ENCODE results near the gene CFHR5. TPM values are rescaled to one million over a fixed set of nuclear protein-coding genes. Genes with fewer than 3 reads are reported as not detected.

The CFHR5 gene
- total and polyA plus RNA-seq, 2 of the 13 experiments (the other 11 are each of a cell fraction or from before 2014, with no cell fraction given): not detected

GRCh38 chr1:197003132-197003531, 25.8 kb downstream of the CFHR5 start (continued):
- TF ChIP-seq, protein P1, sequence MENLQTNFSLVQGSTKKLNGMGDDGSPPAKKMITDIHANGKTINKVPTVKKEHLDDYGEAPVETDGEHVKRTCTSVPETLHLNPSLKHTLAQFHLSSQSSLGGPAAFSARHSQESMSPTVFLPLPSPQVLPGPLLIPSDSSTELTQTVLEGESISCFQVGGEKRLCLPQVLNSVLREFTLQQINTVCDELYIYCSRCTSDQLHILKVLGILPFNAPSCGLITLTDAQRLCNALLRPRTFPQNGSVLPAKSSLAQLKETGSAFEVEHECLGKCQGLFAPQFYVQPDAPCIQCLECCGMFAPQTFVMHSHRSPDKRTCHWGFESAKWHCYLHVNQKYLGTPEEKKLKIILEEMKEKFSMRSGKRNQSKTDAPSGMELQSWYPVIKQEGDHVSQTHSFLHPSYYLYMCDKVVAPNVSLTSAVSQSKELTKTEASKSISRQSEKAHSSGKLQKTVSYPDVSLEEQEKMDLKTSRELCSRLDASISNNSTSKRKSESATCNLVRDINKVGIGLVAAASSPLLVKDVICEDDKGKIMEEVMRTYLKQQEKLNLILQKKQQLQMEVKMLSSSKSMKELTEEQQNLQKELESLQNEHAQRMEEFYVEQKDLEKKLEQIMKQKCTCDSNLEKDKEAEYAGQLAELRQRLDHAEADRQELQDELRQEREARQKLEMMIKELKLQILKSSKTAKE (CRISPR knock-in tag; IDR thresholded peaks at IDR 0.05; ENCODE audit: borderline replicate concordance): no peak
- TF ChIP-seq ZNF7 (CRISPR knock-in tag; IDR thresholded peaks at IDR 0.05) (no peak), GZF1 (CRISPR knock-in tag; IDR thresholded peaks at IDR 0.05) (no peak), TEAD3 (CRISPR knock-in tag; optimal IDR thresholded peaks at IDR 0.05; ENCODE audit: borderline replicate concordance) (no peak), ZFP62 (CRISPR knock-in tag; IDR thresholded peaks at IDR 0.05) (no peak), PBX2 (CRISPR knock-in tag; IDR thresholded peaks at IDR 0.05) (no peak)

GRCh38 chr1:197008861-197009260, 31.5 kb downstream of the CFHR5 start:
- Histone ChIP-seq H3K27ac (ENCODE audit: extremely low read length, insufficient read depth, low read length) (no peak overlapping the region), H3K36me3 (replicated peaks in 1 of 2; ENCODE audit: control insufficient read depth in 1 of 2, insufficient read depth in 2 of 2, low read length in 2 of 2) (no peaks in the 10 kb centered on the region), H3K79me2 (ENCODE audit: insufficient read depth, low read length) (no peaks in the 10 kb centered on the region), H4K20me1 (ENCODE audit: insufficient read depth, low read length) (no peaks in the 10 kb centered on the region), H3K9me3 (ENCODE audit: low read length) (no peaks in the 10 kb centered on the region), H2AFZ (ENCODE audit: low read length) (no peak overlapping the region), H3K4me2 (ENCODE audit: low read depth, low read length) (no peak overlapping the region), H3K4me3 (replicated peaks in 1 of 3; ENCODE audit: insufficient read depth in 1 of 3, low read depth in 2 of 3, low read length in 3 of 3) (no peak overlapping the region), H3K4me1 (ENCODE audit: insufficient read depth, low read length) (no peaks in the 10 kb centered on the region), H3K9ac (ENCODE audit: insufficient read depth, low read depth, low read length) (no peak overlapping the region), H3K27me3 (ENCODE audit: control insufficient read depth in 1 of 2, insufficient read depth in 2 of 2, low read length in 2 of 2) (no peaks in the 10 kb centered on the region)
- DNase-seq (ENCODE audit: low spot score) (no peak), FAIRE-seq (no peak), ATAC-seq (no peak)
- WGBS (ENCODE audit: low lambda C conversion rate): 24% methylated on average over 6 of the region's 6 CpGs
- BruUV-seq (replicated peaks): no TSS peak
- POLR2A ChIA-PET: no interaction called here
- CTCF ChIA-PET (ENCODE audit: low intra/inter-chr PET ratio, low total read pairs): no interaction called here
- intact Hi-C loops (cut with micrococcal nuclease; ENCODE audit: unreplicated experiment) (no loop called here), in situ Hi-C loops (cut with HindIII; ENCODE audit: extremely low pct_ligation_motif_present, low pct_unique_long_range_greater_than_20kb) (no loop called here)
- no peak for TF ChIP-seq KLF6 (CRISPR knock-in tag; IDR thresholded peaks at IDR 0.05)
- no peak for TF ChIP-seq TCF7 (IDR thresholded peaks at IDR 0.05; ENCODE audit: low read depth)
- TF ChIP-seq NFIC (IDR thresholded peaks at IDR 0.05; ENCODE audit: low read length): no peak
- no peak for TF ChIP-seq ZNF414 (CRISPR knock-in tag; IDR thresholded peaks at IDR 0.05)
- TF ChIP-seq ZBTB14 (CRISPR knock-in tag; IDR thresholded peaks at IDR 0.05): no peak
- no peak for TF ChIP-seq ZNF263 (CRISPR knock-in tag; IDR thresholded peaks at IDR 0.05)
- TF ChIP-seq ZBTB33 (CRISPR knock-in tag; IDR thresholded peaks at IDR 0.05): no peak

All from HepG2 (cell line).